ENCODE results near the gene GCHFR.

DNA sequence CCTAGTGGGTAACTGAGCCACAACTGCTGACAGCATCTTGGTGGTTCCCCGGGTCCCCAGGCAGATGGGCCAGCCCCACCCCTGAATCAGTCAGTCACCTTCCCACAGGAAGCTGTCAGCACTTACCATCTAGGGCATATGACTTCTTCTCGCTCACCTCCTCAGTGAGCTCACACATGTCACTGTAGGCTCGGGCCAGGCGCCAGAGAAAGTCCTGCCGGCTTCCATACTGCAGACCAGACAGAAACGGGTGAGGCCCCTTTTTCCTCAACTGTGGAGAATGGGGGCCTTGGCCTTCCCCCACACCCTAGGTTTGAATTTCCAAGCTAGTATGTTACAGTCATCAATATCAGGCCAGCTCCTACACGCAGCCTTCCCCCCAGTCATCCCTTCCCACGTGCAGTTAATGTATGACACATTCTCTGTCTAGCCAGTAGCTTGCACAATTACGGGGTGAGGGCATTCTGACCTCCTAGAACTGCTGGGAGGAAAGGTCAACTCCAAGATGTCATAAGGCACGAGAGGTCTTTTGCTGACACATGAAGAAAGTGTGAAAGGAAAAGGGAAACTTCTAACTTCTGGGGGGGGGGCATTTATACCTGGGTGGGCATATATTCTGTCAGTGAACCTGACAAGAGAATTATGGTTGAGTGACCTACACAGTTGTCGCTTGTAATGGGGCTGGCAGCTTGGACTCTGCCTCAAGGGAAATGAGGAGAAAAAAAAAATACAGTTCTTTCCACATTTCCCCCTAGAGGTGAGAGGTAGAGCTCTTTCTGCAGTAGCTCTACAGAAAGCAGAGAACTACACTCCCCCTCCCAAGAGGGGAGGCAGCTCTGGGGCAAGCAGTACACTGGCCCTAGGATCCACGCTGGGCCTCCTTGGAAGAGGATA is 19.7 kb upstream of the GCHFR start:
- TF ChIP-seq EP300 (IDR thresholded peaks at IDR 0.05): no peak
- TF ChIP-seq, protein P1, sequence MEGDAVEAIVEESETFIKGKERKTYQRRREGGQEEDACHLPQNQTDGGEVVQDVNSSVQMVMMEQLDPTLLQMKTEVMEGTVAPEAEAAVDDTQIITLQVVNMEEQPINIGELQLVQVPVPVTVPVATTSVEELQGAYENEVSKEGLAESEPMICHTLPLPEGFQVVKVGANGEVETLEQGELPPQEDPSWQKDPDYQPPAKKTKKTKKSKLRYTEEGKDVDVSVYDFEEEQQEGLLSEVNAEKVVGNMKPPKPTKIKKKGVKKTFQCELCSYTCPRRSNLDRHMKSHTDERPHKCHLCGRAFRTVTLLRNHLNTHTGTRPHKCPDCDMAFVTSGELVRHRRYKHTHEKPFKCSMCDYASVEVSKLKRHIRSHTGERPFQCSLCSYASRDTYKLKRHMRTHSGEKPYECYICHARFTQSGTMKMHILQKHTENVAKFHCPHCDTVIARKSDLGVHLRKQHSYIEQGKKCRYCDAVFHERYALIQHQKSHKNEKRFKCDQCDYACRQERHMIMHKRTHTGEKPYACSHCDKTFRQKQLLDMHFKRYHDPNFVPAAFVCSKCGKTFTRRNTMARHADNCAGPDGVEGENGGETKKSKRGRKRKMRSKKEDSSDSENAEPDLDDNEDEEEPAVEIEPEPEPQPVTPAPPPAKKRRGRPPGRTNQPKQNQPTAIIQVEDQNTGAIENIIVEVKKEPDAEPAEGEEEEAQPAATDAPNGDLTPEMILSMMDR (IDR thresholded peaks at IDR 0.05): no peak

Data from suprapubic skin (tissue), 3 donors.